Liver (tissue), 9 donors: ENCODE data around the gene CELF4. TPM values are rescaled to one million over a fixed set of nuclear protein-coding genes. Genes with fewer than 3 reads are reported as not detected.

Experiments
- DNase-seq: peaks from one replicate; pipeline ENCODE4 v3.0.0-alpha.2; 2017; ENCODE audit warnings: low spot score
- H3K27ac ChIP-seq, 2 donors: one replicate each; pipeline ENCODE4 v1.7.0; 2013; ENCODE audit warnings: inconsistent platforms in 2 of 2, low read length in 2 of 2, control low read depth in 1 of 2, low read depth in 1 of 2, mild to moderate bottlenecking in 1 of 2
- H3K27me3 ChIP-seq, 4 donors: one replicate each; pipeline versions ENCODE4 v1.6.1 to v1.7.0; 2013; ENCODE audit warnings: low read length in 3 of 4, inconsistent platforms in 1 of 4, mild to moderate bottlenecking in 1 of 4, moderate library complexity in 1 of 4; ENCODE audit not compliant: control insufficient read depth in 4 of 4, insufficient read depth in 4 of 4
- H3K36me3 ChIP-seq, 4 donors: one replicate each; pipeline versions ENCODE4 v1.6.1 to v1.7.0; 2013; ENCODE audit warnings: low read length in 3 of 4, mild to moderate bottlenecking in 3 of 4, low read depth in 1 of 4, moderate library complexity in 1 of 4; ENCODE audit not compliant: control insufficient read depth in 4 of 4, insufficient read depth in 3 of 4
- H3K4me1 ChIP-seq, 4 donors: one replicate each; pipeline versions ENCODE4 v1.6.1 to v1.7.0; 2013; ENCODE audit warnings: low read length in 3 of 4, mild to moderate bottlenecking in 3 of 4, moderate library complexity in 1 of 4; ENCODE audit not compliant: control insufficient read depth in 4 of 4, insufficient read depth in 4 of 4
- H3K4me3 ChIP-seq, 3 donors: one replicate each; pipeline versions ENCODE4 v1.6.1 to v1.7.0; 2013; ENCODE audit warnings: low read length in 3 of 3, control low read depth in 1 of 3, low read depth in 1 of 3, mild to moderate bottlenecking in 1 of 3
- H3K9ac ChIP-seq, 2 donors: one replicate each; pipeline ENCODE4 v1.7.0; 2013; ENCODE audit warnings: low read length in 2 of 2, mild to moderate bottlenecking in 2 of 2, moderate library complexity in 2 of 2, control low read depth in 1 of 2, low read depth in 1 of 2
- H3K9me3 ChIP-seq, 4 donors: one replicate each; pipeline versions ENCODE4 v1.6.1 to v1.7.0; 2013; ENCODE audit warnings: low read length in 3 of 4; ENCODE audit not compliant: control insufficient read depth in 4 of 4
- EGR1 ChIP-seq, 2 donors: IDR thresholded peaks; 2 replicates each; pipeline ENCODE4 v1.6.1; 2016 to 2018; ENCODE audit warnings: antibody characterized with exemption in 2 of 2, low read depth in 2 of 2
- FOXA1 ChIP-seq: IDR thresholded peaks from 2 replicates; pipeline ENCODE4 v1.6.1; 2016; ENCODE audit warnings: antibody characterized with exemption
- HNF4A ChIP-seq, 2 donors: conservative IDR thresholded peaks; 2 replicates each; pipeline ENCODE4 v1.6.1; 2016; ENCODE audit warnings: antibody characterized with exemption in 2 of 2, mild to moderate bottlenecking in 2 of 2
- HNF4G ChIP-seq: IDR thresholded peaks from 2 replicates; pipeline ENCODE4 v1.6.1; 2016; ENCODE audit warnings: antibody characterized with exemption
- JUND ChIP-seq, 2 donors: IDR thresholded peaks; 2 replicates each; pipeline ENCODE4 v1.6.1; 2016; ENCODE audit warnings: antibody characterized with exemption in 2 of 2
- RAD21 ChIP-seq, 2 donors: IDR thresholded peaks; 2 replicates each; pipeline ENCODE4 v1.6.1; 2016; ENCODE audit warnings: antibody characterized with exemption in 2 of 2, mild to moderate bottlenecking in 2 of 2
- RXRA ChIP-seq, 2 donors: IDR thresholded peaks; 2 replicates each; pipeline ENCODE4 v1.6.1; 2017 to 2018; ENCODE audit warnings: antibody characterized with exemption in 2 of 2, mild to moderate bottlenecking in 1 of 2
- SP1 ChIP-seq: IDR thresholded peaks from 2 replicates; pipeline ENCODE4 v1.6.1; 2018; ENCODE audit warnings: antibody characterized with exemption, mild to moderate bottlenecking
- TAF1 ChIP-seq: conservative IDR thresholded peaks from 2 replicates; pipeline ENCODE4 v1.6.1; 2016; ENCODE audit warnings: antibody characterized with exemption, mild to moderate bottlenecking
- YY1 ChIP-seq: IDR thresholded peaks from 2 replicates; pipeline ENCODE4 v1.6.1; 2016; ENCODE audit warnings: antibody characterized with exemption, mild to moderate bottlenecking
- WGBS: extraction: QIAGEN DNeasy Blood & Tissue Kit; methylation state at CpG from one replicate; pipeline ENCODE4 v1.1.7; 2013; 5-methylcytosine and 5-hydroxymethylcytosine counted together
- polyA plus RNA-seq, 2 donors: library from polyadenylated mRNA; stranded (reverse) in 1 of 2; unstranded in 1 of 2; fragments of 200-250 nt in 1 of 2; fragments of >200 nt in 1 of 2; fragmentation: Nextera tagmentation in 1 of 2; extraction: Ambion mirVana in 1 of 2; gene quantifications; one replicate each; pipeline versions ENCODE4 v1.2.1 to v1.2.3, GENCODE V29; 2013 to 2015
- total RNA-seq, 2 donors: library from RNA; depleted of rRNA; stranded (reverse); fragments of >200 nt; gene quantifications; one replicate each; pipeline ENCODE4 v1.2.3, GENCODE V29; 2014
- TF ChIP-seq, protein P1 (sequence below): fragments of 150-350 bp; IDR thresholded peaks from 2 replicates; pipeline ENCODE4 v1.5.1; 2017; ENCODE audit warnings: improper control_type of control experiment, low read depth, low read length; ENCODE audit not compliant: missing input control
- TF ChIP-seq, protein P2 (sequence below): IDR thresholded peaks from 2 replicates; pipeline ENCODE4 v1.6.1; 2016; ENCODE audit warnings: antibody characterized with exemption
- TF ChIP-seq, protein P3 (sequence below): IDR thresholded peaks from 2 replicates; pipeline ENCODE4 v1.6.1; 2016; ENCODE audit warnings: antibody characterized with exemption
- TF ChIP-seq, protein P4 (sequence below): IDR thresholded peaks from 2 replicates; pipeline ENCODE4 v1.6.1; 2016; ENCODE audit warnings: antibody characterized with exemption
- TF ChIP-seq, protein P5 (sequence below): IDR thresholded peaks from 2 replicates; pipeline ENCODE4 v1.6.1; 2016; ENCODE audit warnings: antibody characterized with exemption, mild to moderate bottlenecking
- donor health status: healthy.
- donor health status: healthy.
- donor health status: healthy.
- donor health status: healthy.
- donor health status: healthy.

Gene CELF4
- total and polyA plus RNA-seq, 4 donors, result 0.08 to 0.28 (median 0.21) TPM; not detected in 1

GRCh38 chr18:37577051-37577611 lies 11.5 kb upstream of the CELF4 start:
- H3K9me3 ChIP-seq, result no peaks in the 10 kb centered on the region
- no peak overlapping the region for H3K9ac ChIP-seq
- H3K36me3 ChIP-seq, result no peaks in the 10 kb centered on the region
- no peak overlapping the region for H3K4me3 ChIP-seq
- WGBS, result 59% methylated on average over 7 of the region's 7 CpGs
- no peak for DNase-seq
- peaks cover 0 to 3% (median 0%) of the 10 kb centered on the region in 4 donors for H3K4me1 ChIP-seq
- TF ChIP-seq, protein P1, sequence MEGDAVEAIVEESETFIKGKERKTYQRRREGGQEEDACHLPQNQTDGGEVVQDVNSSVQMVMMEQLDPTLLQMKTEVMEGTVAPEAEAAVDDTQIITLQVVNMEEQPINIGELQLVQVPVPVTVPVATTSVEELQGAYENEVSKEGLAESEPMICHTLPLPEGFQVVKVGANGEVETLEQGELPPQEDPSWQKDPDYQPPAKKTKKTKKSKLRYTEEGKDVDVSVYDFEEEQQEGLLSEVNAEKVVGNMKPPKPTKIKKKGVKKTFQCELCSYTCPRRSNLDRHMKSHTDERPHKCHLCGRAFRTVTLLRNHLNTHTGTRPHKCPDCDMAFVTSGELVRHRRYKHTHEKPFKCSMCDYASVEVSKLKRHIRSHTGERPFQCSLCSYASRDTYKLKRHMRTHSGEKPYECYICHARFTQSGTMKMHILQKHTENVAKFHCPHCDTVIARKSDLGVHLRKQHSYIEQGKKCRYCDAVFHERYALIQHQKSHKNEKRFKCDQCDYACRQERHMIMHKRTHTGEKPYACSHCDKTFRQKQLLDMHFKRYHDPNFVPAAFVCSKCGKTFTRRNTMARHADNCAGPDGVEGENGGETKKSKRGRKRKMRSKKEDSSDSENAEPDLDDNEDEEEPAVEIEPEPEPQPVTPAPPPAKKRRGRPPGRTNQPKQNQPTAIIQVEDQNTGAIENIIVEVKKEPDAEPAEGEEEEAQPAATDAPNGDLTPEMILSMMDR, result no peak
- TF ChIP-seq, protein P2, sequence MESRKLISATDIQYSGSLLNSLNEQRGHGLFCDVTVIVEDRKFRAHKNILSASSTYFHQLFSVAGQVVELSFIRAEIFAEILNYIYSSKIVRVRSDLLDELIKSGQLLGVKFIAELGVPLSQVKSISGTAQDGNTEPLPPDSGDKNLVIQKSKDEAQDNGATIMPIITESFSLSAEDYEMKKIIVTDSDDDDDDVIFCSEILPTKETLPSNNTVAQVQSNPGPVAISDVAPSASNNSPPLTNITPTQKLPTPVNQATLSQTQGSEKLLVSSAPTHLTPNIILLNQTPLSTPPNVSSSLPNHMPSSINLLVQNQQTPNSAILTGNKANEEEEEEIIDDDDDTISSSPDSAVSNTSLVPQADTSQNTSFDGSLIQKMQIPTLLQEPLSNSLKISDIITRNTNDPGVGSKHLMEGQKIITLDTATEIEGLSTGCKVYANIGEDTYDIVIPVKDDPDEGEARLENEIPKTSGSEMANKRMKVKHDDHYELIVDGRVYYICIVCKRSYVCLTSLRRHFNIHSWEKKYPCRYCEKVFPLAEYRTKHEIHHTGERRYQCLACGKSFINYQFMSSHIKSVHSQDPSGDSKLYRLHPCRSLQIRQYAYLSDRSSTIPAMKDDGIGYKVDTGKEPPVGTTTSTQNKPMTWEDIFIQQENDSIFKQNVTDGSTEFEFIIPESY, result no peak
- TF ChIP-seq RAD21 (IDR thresholded peaks at IDR 0.05) (no peak), SP1 (no peak), JUND (IDR thresholded peaks at IDR 0.05) (no peak), HNF4G (no peak), YY1 (no peak)
- H3K27ac ChIP-seq, result no peak overlapping the region
- peaks cover 0 to 9% (median 0%) of the 10 kb centered on the region in 4 donors for H3K27me3 ChIP-seq

DNA sequence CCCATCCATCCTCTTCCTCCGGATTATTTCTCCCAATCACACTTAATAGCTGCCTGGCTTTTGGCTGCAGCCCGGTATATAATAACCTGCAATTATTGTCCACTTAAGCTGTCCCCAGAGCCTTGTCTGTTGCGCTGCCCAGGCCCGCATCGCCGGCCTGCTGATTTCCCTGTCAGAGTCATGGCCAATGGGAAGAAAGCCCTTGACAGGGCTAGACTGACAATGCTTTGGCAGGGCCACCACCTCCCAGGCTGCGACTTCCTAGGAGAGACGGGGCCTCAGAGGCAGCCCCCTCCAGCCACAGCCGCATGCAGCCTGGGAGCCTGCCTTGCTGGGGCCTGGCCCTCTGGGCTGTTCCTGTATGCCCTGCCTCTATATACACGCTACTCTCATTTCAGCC lies 10.0 kb upstream of the CELF4 start:
- H3K4me1 ChIP-seq, result peaks cover 0 to 3% (median 0%) of the 10 kb centered on the region in 4 donors
- no peaks in the 10 kb centered on the region for H3K9me3 ChIP-seq
- peaks cover 0 to 9% (median 0%) of the 10 kb centered on the region in 4 donors for H3K27me3 ChIP-seq
- TF ChIP-seq TAF1 (no peak), YY1 (no peak), RXRA (IDR thresholded peaks at IDR 0.05) (no peak), RAD21 (IDR thresholded peaks at IDR 0.05) (no peak), EGR1 (IDR thresholded peaks at IDR 0.05; ENCODE audit: low read depth in 2 of 2) (no peak), FOXA1 (no peak), HNF4G (no peak), HNF4A (conservative IDR thresholded peaks at IDR 0.05) (no peak)
- TF ChIP-seq, protein P3, sequence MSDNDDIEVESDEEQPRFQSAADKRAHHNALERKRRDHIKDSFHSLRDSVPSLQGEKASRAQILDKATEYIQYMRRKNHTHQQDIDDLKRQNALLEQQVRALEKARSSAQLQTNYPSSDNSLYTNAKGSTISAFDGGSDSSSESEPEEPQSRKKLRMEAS, result no peak
- TF ChIP-seq, protein P4, sequence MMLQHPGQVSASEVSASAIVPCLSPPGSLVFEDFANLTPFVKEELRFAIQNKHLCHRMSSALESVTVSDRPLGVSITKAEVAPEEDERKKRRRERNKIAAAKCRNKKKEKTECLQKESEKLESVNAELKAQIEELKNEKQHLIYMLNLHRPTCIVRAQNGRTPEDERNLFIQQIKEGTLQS, result no peak
- TF ChIP-seq, protein P5, sequence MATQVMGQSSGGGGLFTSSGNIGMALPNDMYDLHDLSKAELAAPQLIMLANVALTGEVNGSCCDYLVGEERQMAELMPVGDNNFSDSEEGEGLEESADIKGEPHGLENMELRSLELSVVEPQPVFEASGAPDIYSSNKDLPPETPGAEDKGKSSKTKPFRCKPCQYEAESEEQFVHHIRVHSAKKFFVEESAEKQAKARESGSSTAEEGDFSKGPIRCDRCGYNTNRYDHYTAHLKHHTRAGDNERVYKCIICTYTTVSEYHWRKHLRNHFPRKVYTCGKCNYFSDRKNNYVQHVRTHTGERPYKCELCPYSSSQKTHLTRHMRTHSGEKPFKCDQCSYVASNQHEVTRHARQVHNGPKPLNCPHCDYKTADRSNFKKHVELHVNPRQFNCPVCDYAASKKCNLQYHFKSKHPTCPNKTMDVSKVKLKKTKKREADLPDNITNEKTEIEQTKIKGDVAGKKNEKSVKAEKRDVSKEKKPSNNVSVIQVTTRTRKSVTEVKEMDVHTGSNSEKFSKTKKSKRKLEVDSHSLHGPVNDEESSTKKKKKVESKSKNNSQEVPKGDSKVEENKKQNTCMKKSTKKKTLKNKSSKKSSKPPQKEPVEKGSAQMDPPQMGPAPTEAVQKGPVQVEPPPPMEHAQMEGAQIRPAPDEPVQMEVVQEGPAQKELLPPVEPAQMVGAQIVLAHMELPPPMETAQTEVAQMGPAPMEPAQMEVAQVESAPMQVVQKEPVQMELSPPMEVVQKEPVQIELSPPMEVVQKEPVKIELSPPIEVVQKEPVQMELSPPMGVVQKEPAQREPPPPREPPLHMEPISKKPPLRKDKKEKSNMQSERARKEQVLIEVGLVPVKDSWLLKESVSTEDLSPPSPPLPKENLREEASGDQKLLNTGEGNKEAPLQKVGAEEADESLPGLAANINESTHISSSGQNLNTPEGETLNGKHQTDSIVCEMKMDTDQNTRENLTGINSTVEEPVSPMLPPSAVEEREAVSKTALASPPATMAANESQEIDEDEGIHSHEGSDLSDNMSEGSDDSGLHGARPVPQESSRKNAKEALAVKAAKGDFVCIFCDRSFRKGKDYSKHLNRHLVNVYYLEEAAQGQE, result no peak
- TF ChIP-seq, protein P1, result no peak
- H3K27ac ChIP-seq, result no peak overlapping the region
- H3K9ac ChIP-seq, result no peak overlapping the region
- H3K36me3 ChIP-seq, result no peaks in the 10 kb centered on the region
- no peak overlapping the region for H3K4me3 ChIP-seq
- WGBS, result 78% methylated on average over 10 of the region's 10 CpGs
- no peak for DNase-seq
